ENCODE data around the gene CHD5.

DNA sequence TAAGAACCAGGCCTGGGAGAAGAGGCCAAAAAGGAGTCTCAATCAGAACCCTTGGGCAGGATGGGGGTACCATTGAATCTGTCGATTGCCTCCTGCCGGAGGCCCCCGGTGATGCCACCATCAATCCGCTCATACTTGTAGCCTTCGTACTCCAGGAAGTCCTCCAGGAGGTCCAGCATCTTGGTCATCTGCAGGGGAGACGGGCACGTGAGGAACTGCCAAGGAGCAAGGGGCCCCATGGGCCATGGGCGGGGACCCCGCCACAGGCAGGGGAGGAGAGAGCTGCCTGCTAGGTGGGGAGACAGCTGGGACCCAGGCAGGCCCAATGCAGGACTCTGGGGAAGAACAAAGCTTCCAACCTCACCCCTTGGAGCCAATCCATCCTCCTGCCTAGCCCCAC, 48.6 kb downstream of the CHD5 start:
- TF ChIP-seq GATA2 (IDR thresholded peaks at IDR 0.05; ENCODE audit: low read depth, low read length) = no peak
- TF ChIP-seq GATA3 (IDR thresholded peaks at IDR 0.05; ENCODE audit: low read depth, low read length) = no peak

Measured in SH-SY5Y (cell line).